Transverse colon (tissue), 4 donors: ENCODE results near the gene SNRPD2. TPM values are rescaled to one million over a fixed set of nuclear protein-coding genes. Genes with fewer than 3 reads are reported as not detected.
A peak's percentile ranks its signal among the peaks of the same experiment; 100 is the strongest.
"Not testable (repeated sequence)": the region's sequence is repeated elsewhere in the genome, so short reads cannot be mapped to it uniquely, and the experiment has no call there.

Experiments used
- DNase-seq: peaks from one replicate; pipeline ENCODE4 v3.0.0-alpha.2; 2019
- H3K27ac ChIP-seq, 4 donors: fragments of 200-600 bp; sonication (generic); 2 replicates each; pipeline ENCODE4 v1.5.1; 2016 to 2018; ENCODE audit warnings: inconsistent platforms in 4 of 4
- H3K27me3 ChIP-seq: fragments of 200-600 bp; sonication (generic); 2 replicates; pipeline ENCODE4 v1.5.1; 2017; ENCODE audit warnings: inconsistent platforms
- H3K36me3 ChIP-seq, 4 donors: fragments of 200-600 bp; sonication (generic); 2 replicates each; pipeline ENCODE4 v1.5.1; 2017 to 2019; ENCODE audit warnings: inconsistent platforms in 4 of 4
- H3K4me1 ChIP-seq, 4 donors: fragments of 200-600 bp; sonication (generic); 2 replicates each; pipeline ENCODE4 v1.5.1; 2017 to 2020; ENCODE audit warnings: inconsistent platforms in 4 of 4
- H3K4me3 ChIP-seq, 4 donors: fragments of 200-600 bp; sonication (generic); 1 replicate in 1 of 4; 2 replicates in 3 of 4; pipeline versions ENCODE4 v1.5.1 to v1.6.1; 2017 to 2019; ENCODE audit warnings: inconsistent platforms in 4 of 4
- H3K9me3 ChIP-seq, 2 donors: fragments of 200-600 bp; sonication (generic); 2 replicates each; pipeline ENCODE4 v1.5.1; 2017 to 2019; ENCODE audit warnings: inconsistent platforms in 2 of 2
- EP300 ChIP-seq: sonication (generic); formaldehyde crosslinking; IDR thresholded peaks from one replicate; pipeline ENCODE4 v1.6.1; 2017; ENCODE audit warnings: antibody characterized with exemption, low read depth
- POLR2A ChIP-seq: fragments of 450-650 bp; IDR thresholded peaks from one replicate; pipeline ENCODE4 v1.6.1; 2016; ENCODE audit warnings: antibody characterized with exemption, mild to moderate bottlenecking, moderate library complexity
- POLR2AphosphoS5 ChIP-seq, 3 donors: sonication (generic); formaldehyde crosslinking; IDR thresholded peaks; one replicate each; pipeline ENCODE4 v1.6.1; 2016; ENCODE audit warnings: antibody characterized with exemption in 3 of 3
- WGBS, 2 donors: methylation state at CpG; one replicate each; pipeline ENCODE4 v1.1.5; 2018; ENCODE audit warnings: low coverage in 1 of 2; 5-methylcytosine and 5-hydroxymethylcytosine counted together
- in situ Hi-C, 4 donors: fragments of 200-750 bp; cut with MboI; loops; one replicate each; pipeline versions ENCODE4 v1.15.0 to v1.15.1; 2017; ENCODE audit warnings: low sequenced_read_pairs in 3 of 4, low pct_ligation_motif_present in 1 of 4, low pct_unique_long_range_greater_than_20kb in 1 of 4
- intact Hi-C: fragments of 100-400 bp; cut with DNase I; formaldehyde crosslinking; loops from one replicate; pipeline ENCODE4 v1.15.1; 2023; ENCODE audit warnings: low total_unique reads
- total RNA-seq, 4 donors: library from RNA; depleted of rRNA; stranded (reverse); fragments of >200 nt; gene quantifications; one replicate each; pipeline ENCODE4 v1.1.0, GENCODE V29; 2016
- TF ChIP-seq, protein P1 (sequence below), 5 experiments: fragments of 200-600 bp in 3 of 5; fragments of 450-650 bp in 2 of 5; sonication (generic) in 3 of 5; IDR thresholded peaks; 1 replicate in 2 of 5; 2 replicates in 3 of 5; pipeline ENCODE4 v1.5.1; 2016 to 2017; ENCODE audit warnings: antibody characterized with exemption in 5 of 5, inconsistent platforms in 3 of 5, mild to moderate bottlenecking in 2 of 5, moderate library complexity in 1 of 5

The SNRPD2 gene
- total RNA-seq, 4 donors from 2014 or later, result 39.3 to 407 (median 93.4) TPM

DNA sequence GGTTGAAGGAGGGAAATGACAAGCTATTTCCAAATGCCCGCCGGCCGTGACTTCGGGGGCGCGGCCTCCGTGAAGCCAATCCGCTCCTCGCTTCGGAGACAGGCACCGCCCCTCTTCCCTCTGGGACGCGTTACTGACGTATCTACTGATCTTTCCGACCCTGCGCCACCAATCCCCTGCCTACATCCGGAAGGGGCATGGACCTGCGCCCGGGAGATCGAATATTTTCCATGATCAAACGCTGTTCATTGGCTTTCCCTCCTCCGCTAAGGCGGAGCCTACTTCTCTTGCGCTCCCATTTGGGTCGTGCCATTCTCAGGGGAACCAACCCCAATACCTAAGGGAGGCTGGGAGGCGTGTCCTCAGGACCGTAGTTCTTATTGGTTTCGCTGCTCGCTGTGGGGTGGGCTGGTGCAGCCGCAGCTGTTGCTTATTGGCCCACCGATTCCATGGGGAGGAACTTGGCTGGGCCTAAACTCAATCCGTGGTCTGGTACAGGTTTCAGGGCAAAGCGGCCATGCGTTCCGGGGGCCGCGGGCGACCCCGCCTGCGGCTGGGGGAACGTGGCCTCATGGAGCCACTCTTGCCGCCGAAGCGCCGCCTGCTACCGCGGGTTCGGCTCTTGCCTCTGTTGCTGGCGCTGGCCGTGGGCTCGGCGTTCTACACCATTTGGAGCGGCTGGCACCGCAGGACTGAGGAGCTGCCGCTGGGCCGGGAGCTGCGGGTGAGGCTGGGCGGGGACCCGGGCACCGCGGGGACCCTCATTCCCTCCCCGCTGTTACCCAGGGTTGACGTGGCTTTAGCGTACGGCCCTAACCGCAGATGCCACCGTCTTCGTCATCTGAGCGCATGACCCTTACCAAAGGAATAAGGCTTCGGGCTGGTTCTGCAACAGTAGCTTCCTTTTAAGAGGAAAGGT, 693 bp upstream of the SNRPD2 start, which contains the start of gene QPCTL:
TSS of gene QPCTL (plus strand) at position 480 of the 919 bp plus-strand sequence. CDS start at position 518, 38 bp downstream.
- Histone ChIP-seq H3K36me3 (peaks cover 0 to 10% (median 5%) of the 10 kb centered on the region in 4 donors), H3K27ac (peak within 1 kb of the TSS; percentile 95 to 100 (median 97)), H3K4me1 (peaks cover 3 to 17% (median 10%) of the 10 kb centered on the region in 4 donors), H3K27me3 (no peaks in the 10 kb centered on the region), H3K4me3 (peak within 1 kb of the TSS; percentile 71 to 97 (median 90)), H3K9me3 (no peaks in the 10 kb centered on the region)
- TF ChIP-seq EP300 (no peak), POLR2A (peak; percentile 75), POLR2AphosphoS5 (IDR thresholded peaks at IDR 0.05) (peak; percentile 63 to 86 (median 85))
- intact Hi-C loops (no loop called here), in situ Hi-C loops (no loop called here)
- peak; percentile 97 for DNase-seq
- 0% methylated on average over 67 of the region's 70 CpGs; no CpG with 5 or more reads in 1 of the 2 donors for WGBS, 2 donors

DNA sequence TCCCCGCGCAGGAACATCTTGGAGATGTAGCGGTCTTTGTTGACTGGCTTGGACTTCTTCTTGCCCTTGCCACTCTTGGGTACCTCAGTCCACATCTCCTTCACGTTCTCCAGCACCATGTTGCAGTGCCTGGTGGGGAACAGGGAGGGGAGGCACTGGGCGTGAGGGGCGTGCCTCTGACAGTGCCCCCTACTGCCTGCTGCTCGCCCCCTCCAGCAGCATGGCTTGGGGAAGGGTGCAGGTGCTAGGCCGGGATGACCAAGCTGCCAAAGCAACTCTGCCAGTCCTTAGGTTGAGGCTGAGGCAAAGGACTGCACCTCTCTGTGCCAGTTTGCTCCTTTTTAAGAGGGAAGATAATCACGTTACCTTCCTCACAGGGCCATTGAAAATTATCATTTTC, 4.2 kb downstream of the SNRPD2 start:
- DNase-seq, result no peak
- peaks cover 0 to 32% (median 12%) of the 10 kb centered on the region in 4 donors for H3K36me3 ChIP-seq

DNA sequence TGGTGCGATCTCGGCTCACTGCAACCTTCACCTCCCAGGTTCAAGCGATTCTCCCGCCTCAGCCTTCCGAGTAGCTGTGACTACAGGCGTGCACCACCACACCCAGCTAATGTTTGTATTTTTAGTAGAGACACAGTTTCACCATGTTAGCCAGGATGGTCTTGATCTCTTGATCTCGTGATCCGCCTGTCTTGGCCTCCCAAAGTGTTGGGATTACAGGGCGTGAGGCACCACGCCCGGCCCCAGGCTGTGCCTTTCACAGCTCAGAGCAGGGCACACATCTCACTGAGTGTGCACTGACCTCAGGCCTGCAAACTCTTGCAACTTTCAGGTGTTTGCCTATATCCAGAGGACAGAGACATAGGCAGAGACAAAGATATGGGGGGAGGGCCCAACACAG, 6.7 kb downstream of the SNRPD2 start:
- H3K27me3 ChIP-seq, H3K27ac ChIP-seq, in situ Hi-C loops, H3K4me3 ChIP-seq, DNase-seq, H3K9me3 ChIP-seq, intact Hi-C loops: not testable (repeated sequence)
- H3K4me1 ChIP-seq, result peaks cover 3 to 13% (median 9%) of the 10 kb centered on the region in 4 donors
- peaks cover 0 to 32% (median 12%) of the 10 kb centered on the region in 4 donors for H3K36me3 ChIP-seq
- WGBS, 2 donors, result 85 to 89% methylated on average over 7 to 11 of the region's 11 CpGs

More for the DNA sequence above, 4.2 kb downstream of the SNRPD2 start:
- WGBS, 2 donors, result 89% methylated on average over 6 of the region's 9 CpGs; no CpG with 5 or more reads in 1 of the 2 donors
- no peak overlapping the region for H3K27ac ChIP-seq
- H3K9me3 ChIP-seq, result no peaks in the 10 kb centered on the region
- H3K27me3 ChIP-seq, result no peaks in the 10 kb centered on the region
- H3K4me3 ChIP-seq, result no peak overlapping the region
- in situ Hi-C loops (no loop called here), intact Hi-C loops (no loop called here)
- TF ChIP-seq POLR2A (no peak), EP300 (no peak), POLR2AphosphoS5 (IDR thresholded peaks at IDR 0.05) (no peak)
- TF ChIP-seq, protein P1, sequence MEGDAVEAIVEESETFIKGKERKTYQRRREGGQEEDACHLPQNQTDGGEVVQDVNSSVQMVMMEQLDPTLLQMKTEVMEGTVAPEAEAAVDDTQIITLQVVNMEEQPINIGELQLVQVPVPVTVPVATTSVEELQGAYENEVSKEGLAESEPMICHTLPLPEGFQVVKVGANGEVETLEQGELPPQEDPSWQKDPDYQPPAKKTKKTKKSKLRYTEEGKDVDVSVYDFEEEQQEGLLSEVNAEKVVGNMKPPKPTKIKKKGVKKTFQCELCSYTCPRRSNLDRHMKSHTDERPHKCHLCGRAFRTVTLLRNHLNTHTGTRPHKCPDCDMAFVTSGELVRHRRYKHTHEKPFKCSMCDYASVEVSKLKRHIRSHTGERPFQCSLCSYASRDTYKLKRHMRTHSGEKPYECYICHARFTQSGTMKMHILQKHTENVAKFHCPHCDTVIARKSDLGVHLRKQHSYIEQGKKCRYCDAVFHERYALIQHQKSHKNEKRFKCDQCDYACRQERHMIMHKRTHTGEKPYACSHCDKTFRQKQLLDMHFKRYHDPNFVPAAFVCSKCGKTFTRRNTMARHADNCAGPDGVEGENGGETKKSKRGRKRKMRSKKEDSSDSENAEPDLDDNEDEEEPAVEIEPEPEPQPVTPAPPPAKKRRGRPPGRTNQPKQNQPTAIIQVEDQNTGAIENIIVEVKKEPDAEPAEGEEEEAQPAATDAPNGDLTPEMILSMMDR (IDR thresholded peaks at IDR 0.05), result no peak
- H3K4me1 ChIP-seq, result peaks cover 0 to 11% (median 8%) of the 10 kb centered on the region in 4 donors

DNA sequence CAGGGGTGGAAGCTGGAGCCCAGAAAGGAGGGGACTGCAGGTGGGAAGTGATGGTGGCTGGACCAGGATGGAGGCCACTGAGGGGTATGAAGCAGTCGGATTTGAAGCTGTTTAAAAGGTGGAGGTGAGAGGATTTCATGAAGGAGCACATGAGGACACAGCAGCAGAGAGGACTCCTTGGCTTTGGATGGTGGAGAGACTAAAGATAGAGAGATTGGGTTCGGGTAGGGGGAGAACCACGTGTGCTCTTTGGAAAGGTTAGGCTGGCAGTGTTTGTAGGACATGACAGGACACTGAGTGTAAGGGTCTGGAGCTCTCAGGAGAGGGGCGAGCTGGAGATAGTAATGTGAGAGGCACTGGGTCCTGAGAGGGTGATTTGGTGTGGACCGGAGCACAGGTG, 8.8 kb downstream of the SNRPD2 start:
- intact Hi-C loops (no loop called here), in situ Hi-C loops (no loop called here)
- Histone ChIP-seq H3K4me3 (no peak overlapping the region), H3K9me3 (no peaks in the 10 kb centered on the region), H3K27me3 (peaks cover 20% of the 10 kb centered on the region), H3K4me1 (peaks cover 5 to 20% (median 12%) of the 10 kb centered on the region in 4 donors), H3K27ac (no peak overlapping the region), H3K36me3 (peaks cover 0 to 26% (median 10%) of the 10 kb centered on the region in 4 donors)
- TF ChIP-seq, protein P1 (IDR thresholded peaks at IDR 0.05), result no peak
- no peak for TF ChIP-seq EP300
- no peak for TF ChIP-seq POLR2AphosphoS5 (IDR thresholded peaks at IDR 0.05)
- no peak for TF ChIP-seq POLR2A
- WGBS, 2 donors, result 80 to 81% methylated on average over 1 to 5 of the region's 5 CpGs
- no peak for DNase-seq

DNA sequence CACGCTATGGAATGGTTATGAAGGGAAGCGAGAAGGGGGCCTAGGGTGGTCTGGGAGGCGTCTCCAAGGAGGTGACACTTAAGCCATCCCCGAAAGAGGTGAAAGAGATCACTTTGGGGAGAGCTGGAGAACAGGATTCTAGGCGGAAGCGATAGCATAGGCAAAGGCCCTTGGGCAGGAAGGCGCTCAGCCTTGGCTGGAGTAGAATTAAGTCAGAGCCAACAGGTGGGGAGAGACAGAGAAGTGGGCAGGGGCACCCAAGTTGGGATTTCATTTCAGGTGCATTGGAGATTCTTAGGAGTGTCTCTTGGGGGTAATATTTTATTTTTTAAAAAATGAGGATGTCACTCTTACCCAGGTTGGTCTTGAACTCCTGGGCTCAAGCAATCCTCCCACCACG, 9.6 kb downstream of the SNRPD2 start:
- DNase-seq, result no peak
- 51 to 74% methylated on average over 4 to 8 of the region's 8 CpGs for WGBS, 2 donors
- in situ Hi-C loops (no loop called here), intact Hi-C loops (no loop called here)
- H3K36me3 ChIP-seq, result peaks cover 0 to 18% (median 6%) of the 10 kb centered on the region in 4 donors
- peaks cover 25% of the 10 kb centered on the region for H3K27me3 ChIP-seq
- H3K4me1 ChIP-seq, result peaks cover 9 to 26% (median 19%) of the 10 kb centered on the region in 4 donors
- H3K9me3 ChIP-seq, result no peaks in the 10 kb centered on the region
- peak overlapping the region; percentile 79 to 87 (median 81) for H3K27ac ChIP-seq
- H3K4me3 ChIP-seq, result peak overlapping the region in 2 of 4 donors; percentile 37 to 53
- TF ChIP-seq EP300, result no peak
- TF ChIP-seq POLR2A, result no peak
- TF ChIP-seq POLR2AphosphoS5 (IDR thresholded peaks at IDR 0.05), result no peak
- TF ChIP-seq, protein P1 (IDR thresholded peaks at IDR 0.05), result no peak
